Spinal cord (tissue), 10 donors: ENCODE results near the gene HUNK. TPM values are rescaled to one million over a fixed set of nuclear protein-coding genes. Genes with fewer than 3 reads are reported as not detected.

Experiments
- DNase-seq, 6 donors: peaks; one replicate each; pipeline versions ENCODE4 v3.0.0 to v3.0.0-alpha.2; 2013 to 2015; ENCODE audit warnings: low spot score in 6 of 6, low read depth in 4 of 6
- H3K27ac ChIP-seq: one replicate; pipeline ENCODE4 v1.5.1; 2013; ENCODE audit warnings: low read depth, low read length, control low read depth
- H3K27me3 ChIP-seq: one replicate; pipeline ENCODE4 v1.6.1; 2013; ENCODE audit warnings: low read length; ENCODE audit not compliant: control insufficient read depth, insufficient read depth
- H3K36me3 ChIP-seq: one replicate; pipeline ENCODE4 v1.6.1; 2013; ENCODE audit warnings: low read length; ENCODE audit not compliant: control insufficient read depth, insufficient read depth
- H3K4me1 ChIP-seq: one replicate; pipeline ENCODE4 v1.6.1; 2013; ENCODE audit warnings: low read length; ENCODE audit not compliant: control insufficient read depth, insufficient read depth
- H3K4me3 ChIP-seq: one replicate; pipeline ENCODE4 v1.5.1; 2013; ENCODE audit warnings: low read depth, low read length, control low read depth
- H3K9me3 ChIP-seq: one replicate; pipeline ENCODE4 v1.6.1; 2013; ENCODE audit warnings: low read length; ENCODE audit not compliant: control insufficient read depth, insufficient read depth
- WGBS: methylation state at CpG from one replicate; pipeline ENCODE4 v1.1.5; 2013; ENCODE audit warnings: missing lambda C conversion rate; ENCODE audit not compliant: insufficient coverage; 5-methylcytosine and 5-hydroxymethylcytosine counted together
- polyA plus RNA-seq, 2 donors: library from polyadenylated mRNA; unstranded; fragments of 120-200 nt; gene quantifications; one replicate each; pipeline ENCODE4 v1.2.1, GENCODE V29; 2013; ENCODE audit not compliant: insufficient read length in 2 of 2
- total RNA-seq, 2 donors: library from RNA; depleted of rRNA in 1 of 2; stranded (reverse); fragments of 120-200 nt in 1 of 2; fragments of >200 nt in 1 of 2; gene quantifications; one replicate each; pipeline versions ENCODE4 v1.2.3 to v1.2.4, GENCODE V29; 2013 to 2014
- donor health status: healthy.

The HUNK gene
- total and polyA plus RNA-seq, 4 donors = 3.0 to 8.2 (median 6.3) TPM

GRCh38 chr21:32043458-32043857 lies 170.6 kb downstream of the HUNK start:
- DNase-seq = no peak
- H3K4me3 ChIP-seq = no peak overlapping the region
- peaks cover 3% of the 10 kb centered on the region for H3K4me1 ChIP-seq
- WGBS = 88% methylated on average over 10 of the region's 10 CpGs
- no peaks in the 10 kb centered on the region for H3K27me3 ChIP-seq
- no peaks in the 10 kb centered on the region for H3K9me3 ChIP-seq
- peaks cover 2% of the 10 kb centered on the region for H3K36me3 ChIP-seq
- no peak overlapping the region for H3K27ac ChIP-seq

GRCh38 chr21:32044205-32045180 lies 171.7 kb downstream of the HUNK start:
- DNase-seq = no peak
- peaks cover 2% of the 10 kb centered on the region for H3K36me3 ChIP-seq
- H3K27me3 ChIP-seq = no peaks in the 10 kb centered on the region
- no peaks in the 10 kb centered on the region for H3K9me3 ChIP-seq
- H3K4me3 ChIP-seq = no peak overlapping the region
- H3K4me1 ChIP-seq = peaks cover 3% of the 10 kb centered on the region
- 85% methylated on average over 23 of the region's 25 CpGs for WGBS
- H3K27ac ChIP-seq = no peak overlapping the region

GRCh38 chr21:32046191-32046590 lies 173.4 kb downstream of the HUNK start:
- Histone ChIP-seq H3K27ac (no peak overlapping the region), H3K4me3 (no peak overlapping the region), H3K27me3 (no peaks in the 10 kb centered on the region), H3K36me3 (peaks cover 2% of the 10 kb centered on the region), H3K9me3 (no peaks in the 10 kb centered on the region), H3K4me1 (peaks cover 3% of the 10 kb centered on the region)
- DNase-seq = no peak
- WGBS = 83% methylated on average over 1 of the region's 5 CpGs

- Histone ChIP-seq H3K4me3 (no peak overlapping the region), H3K36me3 (peaks cover 2% of the 10 kb centered on the region), H3K4me1 (peaks cover 3% of the 10 kb centered on the region), H3K27me3 (no peaks in the 10 kb centered on the region), H3K27ac (no peak overlapping the region), H3K9me3 (no peaks in the 10 kb centered on the region)
- WGBS = 100% methylated on average over 1 of the region's 4 CpGs
- DNase-seq = no peak
Observed at GRCh38 chr21:32048353-32048752, 175.5 kb downstream of the HUNK start.

Other genes with a start within 250 kb of the HUNK start
- 100 to 1,000 TPM; 157 to 357 TPM for gene SOD1, start 213.3 kb upstream of the HUNK start, total RNA-seq
- gene SOD1, start 213.3 kb upstream of the HUNK start, polyA plus RNA-seq = 100 to 1,000 TPM; 321 to 363 TPM
- 10 to 100 TPM; 10.9 TPM for gene SCAF4, start 140.9 kb upstream of the HUNK start, total RNA-seq
- gene SCAF4, start 140.9 kb upstream of the HUNK start, polyA plus RNA-seq = 10 to 100 TPM; 30.6 to 30.9 TPM